SKM-1 (cell line): ENCODE results near the gene PDZD8.
A peak's percentile ranks its signal among the peaks of the same experiment; 100 is the strongest.

Experiments used
- DNase-seq: peaks from one replicate; lab custom pipeline; 2025; ENCODE audit not compliant: unreplicated experiment; lab: John Stamatoyannopoulos, UW

The PDZD8 gene, protein sequence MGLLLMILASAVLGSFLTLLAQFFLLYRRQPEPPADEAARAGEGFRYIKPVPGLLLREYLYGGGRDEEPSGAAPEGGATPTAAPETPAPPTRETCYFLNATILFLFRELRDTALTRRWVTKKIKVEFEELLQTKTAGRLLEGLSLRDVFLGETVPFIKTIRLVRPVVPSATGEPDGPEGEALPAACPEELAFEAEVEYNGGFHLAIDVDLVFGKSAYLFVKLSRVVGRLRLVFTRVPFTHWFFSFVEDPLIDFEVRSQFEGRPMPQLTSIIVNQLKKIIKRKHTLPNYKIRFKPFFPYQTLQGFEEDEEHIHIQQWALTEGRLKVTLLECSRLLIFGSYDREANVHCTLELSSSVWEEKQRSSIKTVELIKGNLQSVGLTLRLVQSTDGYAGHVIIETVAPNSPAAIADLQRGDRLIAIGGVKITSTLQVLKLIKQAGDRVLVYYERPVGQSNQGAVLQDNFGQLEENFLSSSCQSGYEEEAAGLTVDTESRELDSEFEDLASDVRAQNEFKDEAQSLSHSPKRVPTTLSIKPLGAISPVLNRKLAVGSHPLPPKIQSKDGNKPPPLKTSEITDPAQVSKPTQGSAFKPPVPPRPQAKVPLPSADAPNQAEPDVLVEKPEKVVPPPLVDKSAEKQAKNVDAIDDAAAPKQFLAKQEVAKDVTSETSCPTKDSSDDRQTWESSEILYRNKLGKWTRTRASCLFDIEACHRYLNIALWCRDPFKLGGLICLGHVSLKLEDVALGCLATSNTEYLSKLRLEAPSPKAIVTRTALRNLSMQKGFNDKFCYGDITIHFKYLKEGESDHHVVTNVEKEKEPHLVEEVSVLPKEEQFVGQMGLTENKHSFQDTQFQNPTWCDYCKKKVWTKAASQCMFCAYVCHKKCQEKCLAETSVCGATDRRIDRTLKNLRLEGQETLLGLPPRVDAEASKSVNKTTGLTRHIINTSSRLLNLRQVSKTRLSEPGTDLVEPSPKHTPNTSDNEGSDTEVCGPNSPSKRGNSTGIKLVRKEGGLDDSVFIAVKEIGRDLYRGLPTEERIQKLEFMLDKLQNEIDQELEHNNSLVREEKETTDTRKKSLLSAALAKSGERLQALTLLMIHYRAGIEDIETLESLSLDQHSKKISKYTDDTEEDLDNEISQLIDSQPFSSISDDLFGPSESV

DNA sequence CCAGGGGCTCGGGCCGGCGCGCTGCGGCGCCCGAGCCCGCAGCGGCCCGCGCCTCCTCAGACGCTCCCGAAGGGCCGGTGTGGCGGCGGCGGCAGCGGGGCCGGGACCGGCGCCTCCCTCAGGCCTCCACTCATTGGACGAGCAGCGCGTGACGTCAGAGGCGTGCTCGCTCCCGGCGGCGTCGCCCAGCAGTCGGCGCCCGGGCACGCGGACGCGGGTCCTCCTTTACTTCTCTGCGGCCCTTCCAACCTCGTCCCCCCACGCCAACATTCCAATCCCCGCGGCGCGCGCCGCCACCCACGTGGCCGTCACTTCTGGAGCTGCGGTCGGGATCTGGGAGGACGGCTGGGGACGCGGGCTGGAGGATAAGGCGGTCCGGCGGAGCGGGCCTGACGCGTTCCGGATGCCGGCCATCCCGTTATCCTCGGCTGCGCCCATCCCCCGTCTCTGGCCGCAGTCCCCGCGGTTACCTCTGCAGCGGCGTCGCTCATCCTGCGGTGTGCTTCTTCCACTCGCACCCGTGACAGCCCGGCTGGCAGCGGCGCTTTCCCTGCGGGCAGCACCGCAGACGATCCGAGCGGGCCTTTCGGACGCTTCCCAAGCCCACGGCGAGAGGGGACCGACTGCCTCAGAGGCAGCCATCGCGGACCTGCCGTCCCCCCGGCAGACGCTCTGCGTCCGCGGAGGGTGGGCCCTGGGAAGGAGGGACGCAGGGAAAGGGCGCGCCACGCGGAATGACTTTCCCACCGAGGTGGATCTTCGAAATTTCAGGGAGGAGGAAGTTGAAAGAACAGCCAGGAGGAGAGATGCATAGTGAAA lies at the start of gene PDZD8:
Gene PDZD8, minus strand, starts transcription at position 81 of the 819 bp plus-strand sequence. CDS start 213 bp downstream, outside the sequence.
- DNase-seq: peak; percentile 77

DNA sequence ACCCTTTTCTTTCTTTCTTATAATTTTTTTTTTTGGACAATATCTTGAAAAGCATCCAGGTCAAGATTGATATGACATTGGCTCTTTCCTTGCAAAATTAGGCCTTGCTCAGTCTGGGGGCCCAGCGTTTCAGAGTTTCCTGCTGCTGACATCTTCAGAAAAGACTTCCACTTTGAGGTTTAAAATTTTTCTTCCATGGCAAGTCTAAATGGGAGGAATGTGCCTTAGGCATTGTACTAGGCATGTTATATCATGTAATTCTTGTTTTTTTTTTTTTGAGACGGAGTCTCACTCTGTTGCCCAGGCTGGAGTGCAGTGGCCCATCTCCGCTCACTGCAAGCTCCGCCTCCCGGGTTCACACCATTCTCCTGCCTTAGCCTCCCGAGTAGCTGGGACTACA lies 48.9 kb upstream of the PDZD8 start:
- DNase-seq: no peak

DNA sequence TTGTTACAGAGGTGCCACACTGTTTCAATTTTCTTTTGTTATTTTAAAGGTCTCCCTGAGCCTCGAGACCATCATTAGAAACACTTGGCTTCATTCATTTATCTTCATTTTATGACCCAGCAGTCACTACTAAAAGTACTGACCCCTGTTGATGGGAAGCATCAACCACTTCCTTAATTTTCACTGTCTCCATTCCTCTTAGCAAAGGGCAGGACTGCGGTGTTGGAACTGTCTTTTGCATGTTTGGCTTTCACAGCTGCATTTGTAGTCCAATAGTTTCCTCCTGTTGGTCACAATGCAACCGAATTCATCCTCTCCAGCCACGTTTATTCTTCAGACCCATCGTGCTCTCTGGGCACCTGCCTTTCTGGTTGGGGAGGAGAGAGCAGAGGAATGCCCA lies 46.7 kb upstream of the PDZD8 start:
- no peak for DNase-seq

DNA sequence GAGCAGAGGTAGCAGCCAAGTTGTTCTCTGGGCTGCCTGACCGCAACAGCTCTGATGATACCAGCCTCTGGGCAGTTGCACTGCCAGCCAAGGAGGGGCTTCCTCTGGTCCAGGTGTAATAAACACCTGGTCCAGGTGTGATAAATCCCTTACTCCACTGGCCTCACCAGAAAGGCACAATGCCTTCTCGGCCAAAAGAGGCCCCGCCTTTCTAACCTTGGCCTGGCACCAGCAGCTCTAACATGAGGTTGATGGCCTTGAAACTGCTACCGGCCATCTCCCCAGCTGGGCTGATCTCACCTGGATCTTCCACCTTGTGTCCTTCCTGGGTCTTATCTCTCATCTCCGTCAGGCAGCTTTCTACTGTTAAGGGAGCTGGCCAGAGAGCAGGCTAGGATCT lies 45.5 kb upstream of the PDZD8 start:
- no peak for DNase-seq

DNA sequence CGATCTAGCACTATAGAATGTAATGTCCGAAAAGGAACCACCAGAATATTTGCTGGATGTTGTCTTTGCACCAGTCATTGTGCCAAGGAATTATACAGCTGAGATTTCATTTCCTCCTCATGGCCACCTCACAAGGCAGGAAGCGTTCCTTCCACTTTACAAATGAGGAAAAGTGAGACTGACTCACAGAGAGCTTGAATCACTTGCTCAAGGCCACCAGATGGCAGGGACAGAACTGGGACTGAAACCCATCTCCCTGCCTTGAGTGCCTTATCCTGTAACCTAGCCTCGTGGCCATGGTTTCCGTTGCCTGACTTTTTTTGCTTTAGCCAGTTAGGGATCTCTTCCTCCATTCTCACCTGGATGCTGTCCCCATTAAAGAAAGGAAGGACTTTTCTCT lies 44.7 kb upstream of the PDZD8 start:
- no peak for DNase-seq

DNA sequence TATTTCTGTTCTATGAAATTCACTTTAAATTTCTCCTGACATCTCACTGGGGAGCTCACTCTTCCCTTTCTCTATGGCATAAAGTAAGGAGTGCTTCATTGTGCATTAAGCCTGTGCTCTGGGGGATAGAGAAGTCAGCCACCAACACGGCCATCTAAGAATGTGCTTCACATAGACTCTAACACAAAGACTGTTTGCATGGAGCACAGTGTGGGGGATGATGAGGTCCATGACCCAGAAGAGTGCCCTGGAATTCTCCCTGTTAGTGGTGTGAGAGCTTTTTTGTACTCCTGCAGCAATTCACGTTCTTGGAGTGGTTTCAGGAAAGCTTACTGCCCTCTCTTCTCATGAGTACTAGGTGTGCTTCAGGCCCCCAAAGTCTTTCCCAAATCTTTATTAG lies 43.9 kb upstream of the PDZD8 start:
- no peak for DNase-seq

DNA sequence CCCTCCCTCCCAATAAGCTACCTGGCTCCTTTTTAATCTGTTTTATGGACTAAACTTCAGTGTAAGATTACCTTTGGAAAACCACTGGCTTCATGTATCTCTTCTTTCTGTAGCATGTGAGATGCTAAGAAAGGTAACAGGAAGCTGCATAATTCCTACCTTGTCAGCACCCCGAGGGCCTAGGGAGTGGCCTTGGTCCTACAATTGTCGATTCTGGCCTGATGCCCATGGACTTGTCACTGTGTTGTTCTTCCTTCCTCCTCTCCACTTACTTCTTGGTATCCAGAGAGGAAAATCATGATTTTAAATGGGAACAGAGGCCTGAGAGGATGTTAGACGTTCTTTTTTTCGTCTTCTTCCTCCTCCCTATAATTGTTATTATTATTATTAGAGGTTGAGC lies 42.9 kb upstream of the PDZD8 start:
- no peak for DNase-seq

DNA sequence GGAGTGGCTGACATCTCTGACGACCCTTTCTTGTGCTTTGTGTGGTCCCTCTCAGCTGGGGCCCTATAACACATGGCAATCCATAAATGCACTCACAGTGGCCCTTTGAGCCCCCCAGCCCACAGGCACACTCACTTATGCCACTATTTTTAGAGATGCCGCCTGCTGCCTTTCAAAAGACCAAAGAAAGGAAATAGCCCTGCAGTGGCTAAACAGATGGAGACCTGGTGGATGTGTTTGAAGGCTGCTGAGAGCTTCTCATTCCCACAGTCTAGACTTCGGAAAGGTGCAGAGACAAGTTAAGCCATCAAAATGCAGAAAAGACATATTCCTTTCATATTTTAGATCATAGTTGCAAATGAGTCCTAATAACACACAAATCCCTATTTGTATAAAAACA lies 42.0 kb upstream of the PDZD8 start:
- no peak for DNase-seq

DNA sequence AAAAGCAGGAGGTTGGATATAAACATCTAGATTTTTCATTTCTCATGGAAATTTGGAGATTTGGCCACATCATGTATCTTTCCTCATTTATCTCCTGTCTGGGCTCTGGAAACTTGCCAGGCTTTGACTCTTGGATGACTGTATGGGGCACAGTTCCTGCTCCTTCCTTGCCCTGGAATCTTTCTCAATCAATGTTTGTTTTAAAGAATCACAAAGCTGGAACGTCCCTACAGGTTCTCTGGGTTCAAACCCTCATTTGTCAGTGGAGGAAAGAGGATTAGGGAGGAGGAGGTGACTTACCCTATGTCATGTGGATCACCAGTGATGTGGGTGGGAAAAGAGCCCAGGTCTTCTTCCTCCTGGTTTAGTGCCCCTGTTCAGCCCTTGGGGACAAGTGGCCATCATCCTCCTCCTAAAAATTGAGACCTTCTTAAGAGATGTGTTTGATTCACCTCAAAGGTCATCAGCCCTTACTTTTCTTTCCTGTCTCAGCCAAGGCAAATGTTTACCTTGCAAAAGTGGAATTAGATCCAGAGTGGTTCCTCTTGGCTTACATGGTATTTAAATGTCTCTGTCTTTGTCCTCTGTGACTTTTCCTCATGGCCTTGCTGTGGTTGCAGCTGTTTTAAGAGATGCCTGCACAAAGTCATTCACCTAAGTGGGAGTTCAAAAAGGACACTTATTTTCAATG lies 38.8 kb upstream of the PDZD8 start:
- no peak for DNase-seq

DNA sequence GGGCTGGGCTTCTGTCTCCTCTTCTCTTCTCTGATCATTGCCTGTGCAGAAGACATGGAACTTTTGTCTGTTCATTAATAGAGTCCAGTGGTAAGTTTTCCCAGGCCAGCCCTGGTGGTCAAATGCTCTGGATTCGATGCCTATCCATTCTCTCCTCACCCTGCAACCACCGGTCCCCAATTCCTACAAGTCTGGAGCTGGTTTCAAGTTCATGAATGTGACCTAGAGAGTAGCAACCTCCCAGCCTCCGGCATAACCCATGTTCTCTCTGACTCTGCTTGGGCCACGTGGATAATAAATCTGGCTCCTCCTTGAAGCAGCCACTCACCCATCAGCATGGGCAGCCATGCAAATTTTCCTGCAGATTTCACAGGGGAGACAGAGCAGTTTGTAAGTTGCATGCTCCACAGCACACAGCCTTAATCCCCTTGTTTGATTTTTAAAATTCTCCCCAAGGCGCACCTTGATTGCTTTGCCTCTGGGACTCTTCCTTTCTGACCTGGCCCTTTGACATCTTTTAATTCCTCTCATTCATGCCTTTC lies 37.3 kb upstream of the PDZD8 start:
- no peak for DNase-seq

DNA sequence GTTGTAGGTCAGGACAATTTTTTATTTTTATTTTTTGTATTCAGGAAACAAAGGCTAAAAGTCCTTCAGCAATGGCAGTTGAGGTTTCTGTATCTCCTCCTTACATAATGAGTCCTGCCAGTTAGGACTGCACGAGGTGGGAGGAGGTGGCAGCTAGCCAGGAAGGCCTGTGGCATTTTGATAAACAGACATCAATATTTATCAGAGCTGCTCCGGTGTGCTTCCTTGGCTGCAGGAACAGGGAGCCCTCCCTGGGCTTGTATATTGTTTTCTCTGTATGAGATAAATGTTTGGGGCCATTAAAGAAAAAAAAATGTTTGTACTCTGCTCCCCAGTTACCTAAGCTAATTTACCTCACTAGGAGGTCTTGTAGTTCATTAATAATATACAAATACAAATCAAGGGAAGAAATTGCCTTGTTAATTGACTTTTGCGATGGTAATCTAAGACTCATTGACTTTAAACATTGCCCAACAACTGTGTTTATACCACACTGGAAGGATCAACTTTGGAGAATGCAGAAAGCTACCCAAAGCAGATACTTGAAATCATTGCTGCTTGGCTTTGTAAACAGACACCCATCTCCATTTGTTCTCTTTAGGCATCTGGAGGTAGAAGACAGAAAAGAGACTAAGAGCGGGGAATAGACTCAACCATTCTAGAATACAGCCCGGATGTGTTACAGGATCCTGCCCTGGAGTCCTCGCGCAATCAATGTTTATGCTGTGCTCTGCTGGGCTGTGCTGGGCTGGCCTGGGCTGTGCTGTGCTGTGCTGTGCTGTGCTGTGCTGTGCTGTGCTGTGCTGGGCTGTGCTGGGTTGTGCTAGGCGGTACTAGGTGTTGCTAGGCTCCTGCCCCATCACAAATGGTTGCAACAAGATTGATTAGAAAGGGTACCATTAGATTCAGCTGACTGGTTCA lies 36.5 kb upstream of the PDZD8 start:
- no peak for DNase-seq

DNA sequence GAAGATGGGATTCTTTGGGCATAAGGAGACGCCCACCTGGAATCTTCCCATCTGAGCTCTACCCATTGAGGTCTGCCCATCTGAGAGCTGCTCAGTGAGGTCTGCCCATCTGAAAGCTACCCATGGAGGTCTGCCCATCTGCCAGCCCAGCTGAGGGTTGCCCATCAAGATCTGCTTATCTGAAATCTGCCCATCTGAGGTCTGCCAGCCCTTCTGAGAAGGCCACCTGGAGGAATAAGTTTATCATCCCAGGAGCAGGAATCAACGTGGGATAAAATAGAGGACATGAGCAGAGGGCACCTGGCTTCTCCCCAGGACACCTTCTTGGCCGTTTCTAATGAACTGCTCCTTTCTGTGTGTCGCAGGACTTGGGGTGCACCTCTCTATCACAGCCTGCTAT lies 35.3 kb upstream of the PDZD8 start:
- no peak for DNase-seq

DNA sequence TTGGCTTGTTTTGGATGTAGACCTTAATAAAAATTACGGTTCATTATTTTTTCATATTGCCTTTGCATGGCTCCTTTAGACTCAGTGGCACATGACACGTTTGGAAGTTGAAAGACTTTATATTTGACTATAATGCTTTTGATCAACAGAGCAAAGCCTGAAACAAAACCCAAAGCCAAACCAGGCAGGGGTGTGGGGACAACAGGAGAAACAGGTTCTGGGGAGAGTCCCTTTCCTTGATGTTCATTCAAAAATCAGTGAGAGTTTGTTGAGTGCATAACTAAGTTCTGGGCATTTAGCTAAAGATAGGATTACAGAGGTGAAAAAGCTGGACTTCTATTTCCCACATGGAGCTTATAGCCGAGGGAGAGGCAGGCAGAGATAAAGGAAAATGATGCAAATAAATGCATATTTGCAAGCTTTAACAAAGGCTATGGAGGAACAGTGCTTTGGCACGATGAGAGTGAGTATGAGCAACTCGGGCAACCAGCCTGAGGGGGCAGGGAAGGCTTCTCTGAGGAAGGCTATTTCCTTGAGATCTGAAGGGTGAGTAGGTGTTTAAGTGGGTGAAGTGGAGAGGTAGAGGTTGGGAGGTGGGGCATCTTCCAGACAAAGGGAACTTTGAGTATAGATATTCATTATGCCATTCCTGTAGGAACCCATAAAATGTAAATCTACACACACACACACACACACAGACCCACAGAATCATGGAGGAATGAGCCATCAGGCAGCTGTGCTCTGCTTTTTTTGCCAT lies 34.5 kb upstream of the PDZD8 start:
- DNase-seq: no peak

DNA sequence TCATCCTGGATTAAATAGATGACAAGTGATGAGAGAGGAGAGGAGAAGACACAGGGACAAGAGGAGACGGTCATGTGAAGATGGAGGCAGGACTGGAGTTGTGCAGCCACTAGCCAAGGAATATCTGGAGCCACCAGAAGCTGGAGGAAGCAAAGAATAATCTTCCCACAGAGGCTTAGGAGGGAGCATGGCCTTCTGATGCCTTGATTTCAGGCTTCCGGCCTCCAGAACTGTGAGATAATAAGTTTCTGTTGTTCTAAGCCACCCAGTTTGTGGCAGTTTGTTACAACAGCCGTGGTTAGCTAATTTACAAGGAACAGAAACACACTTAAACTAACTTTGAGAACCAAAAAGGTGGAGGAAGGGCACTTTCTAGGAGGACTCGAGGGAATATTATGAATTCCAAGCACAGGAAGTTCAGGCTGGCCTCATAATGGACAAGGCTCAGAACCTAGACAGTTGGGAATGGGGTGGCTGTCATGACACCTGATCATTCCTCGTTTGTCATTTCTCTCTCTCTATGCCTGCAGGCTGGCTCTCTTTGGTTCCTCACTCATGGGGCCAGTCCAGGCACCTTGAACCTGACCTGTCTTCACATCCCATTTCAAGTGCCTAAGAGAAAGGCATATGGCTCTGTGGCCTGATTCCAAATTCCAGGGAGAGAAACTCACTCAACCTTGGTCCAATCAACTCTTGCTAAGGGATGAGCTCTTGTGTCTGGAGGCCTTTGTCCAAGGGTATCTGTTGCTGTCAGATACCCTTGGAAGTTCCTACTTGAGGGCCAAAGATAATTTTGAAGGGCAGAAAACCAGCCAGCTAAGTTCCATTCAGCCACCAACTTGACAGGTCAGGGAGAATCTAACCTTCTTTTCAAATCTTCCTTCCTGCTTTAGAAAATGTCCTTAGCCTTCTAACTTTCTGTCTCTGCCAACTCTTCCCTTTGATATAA lies 33.5 kb upstream of the PDZD8 start:
- no peak for DNase-seq

DNA sequence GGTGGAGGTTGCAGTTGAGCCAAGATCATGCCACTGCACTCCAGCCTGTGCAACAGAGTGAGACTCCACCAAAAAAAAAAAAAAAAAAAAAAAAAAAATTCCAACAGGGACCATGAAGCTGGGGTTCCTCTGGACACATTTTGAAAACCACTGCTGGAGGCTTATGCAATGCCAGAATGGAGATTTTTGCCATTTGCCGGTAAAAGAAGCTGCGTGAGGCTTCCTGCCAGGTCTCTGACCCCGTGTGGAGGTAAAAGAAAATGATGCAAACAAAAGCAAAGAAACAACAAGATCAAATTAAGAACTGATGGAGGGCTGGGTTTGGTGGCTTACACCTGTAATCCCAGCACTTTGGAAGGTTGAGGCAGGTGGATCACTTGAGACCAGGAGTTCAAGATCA lies 30.5 kb upstream of the PDZD8 start:
- DNase-seq: no peak

DNA sequence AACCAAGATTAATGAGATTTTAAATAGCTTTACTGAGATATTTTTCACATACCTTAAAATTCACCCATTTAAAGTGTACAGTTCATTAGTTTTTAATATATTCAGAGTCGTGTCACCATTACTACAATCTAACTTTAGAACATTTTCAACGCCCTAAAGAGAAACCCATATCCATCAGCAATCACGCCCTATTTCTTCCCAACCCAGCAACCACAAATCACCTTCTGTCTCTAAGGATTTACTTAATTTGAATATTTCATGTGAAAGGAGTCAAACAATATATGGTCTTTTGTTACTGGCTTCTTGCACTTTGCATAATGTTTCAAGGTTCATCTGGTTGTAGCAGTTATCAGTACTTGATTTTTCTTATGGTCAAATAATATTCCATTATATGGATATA lies 25.1 kb upstream of the PDZD8 start:
- DNase-seq: no peak
